Cardiac fibroblast (primary cell): ENCODE data around the gene ATP8A2.

ENCODE experiments used
- DNase-seq, 2 donors: peaks; one replicate each; pipeline versions ENCODE4 v3.0.0 to v3.0.0-alpha.2; 2010; ENCODE audit warnings: low read depth in 2 of 2
- H3K4me3 ChIP-seq, 2 donors: replicated peaks in 1 of 2; 1 replicate in 1 of 2; 2 replicates in 1 of 2; pipeline ENCODE4 v1.5.1; 2011; ENCODE audit warnings: low read depth in 2 of 2, low read length in 2 of 2, mild to moderate bottlenecking in 2 of 2, moderate library complexity in 1 of 2
- CTCF ChIP-seq: IDR thresholded peaks from one replicate; pipeline ENCODE4 v1.5.1; 2011; ENCODE audit warnings: low read depth, mild to moderate bottlenecking, low read length, inconsistent platforms

The ATP8A2 gene

GRCh38 chr13:25619897-25620296, 248.1 kb downstream of the ATP8A2 start:
- no peak for TF ChIP-seq CTCF
- DNase-seq, result no peak
- H3K4me3 ChIP-seq, result no peak overlapping the region

GRCh38 chr13:25625414-25625813, 253.6 kb downstream of the ATP8A2 start:
- H3K4me3 ChIP-seq, result no peak overlapping the region
- DNase-seq, result no peak
- no peak for TF ChIP-seq CTCF

- TF ChIP-seq CTCF, result no peak
- DNase-seq, result no peak
- H3K4me3 ChIP-seq, result no peak overlapping the region
Measured at GRCh38 chr13:25630329-25630900, 258.6 kb downstream of the ATP8A2 start.

GRCh38 chr13:25632166-25632888, 260.6 kb downstream of the ATP8A2 start:
- no peak overlapping the region for H3K4me3 ChIP-seq
- TF ChIP-seq CTCF, result no peak
- no peak for DNase-seq

- TF ChIP-seq CTCF, result no peak
- no peak for DNase-seq
- H3K4me3 ChIP-seq, result no peak overlapping the region
Measured at GRCh38 chr13:25633093-25633492, 261.3 kb downstream of the ATP8A2 start.

- no peak overlapping the region for H3K4me3 ChIP-seq
- TF ChIP-seq CTCF, result no peak
- DNase-seq, result no peak
Measured at GRCh38 chr13:25645681-25646080, 273.9 kb downstream of the ATP8A2 start.
